Activated CD8-positive, alpha-beta memory T cell treated with anti-CD3 and anti-CD28 coated beads, Interleukin-2, amount 50 U/mL, for 1 hour (primary cell): ENCODE measurements around the gene PIEZO1.

Source experiments
- DNase-seq: peaks from one replicate; pipeline ENCODE4 v3.0.0-alpha.2; 2020; ENCODE audit errors: extremely low read depth

The PIEZO1 gene

DNA sequence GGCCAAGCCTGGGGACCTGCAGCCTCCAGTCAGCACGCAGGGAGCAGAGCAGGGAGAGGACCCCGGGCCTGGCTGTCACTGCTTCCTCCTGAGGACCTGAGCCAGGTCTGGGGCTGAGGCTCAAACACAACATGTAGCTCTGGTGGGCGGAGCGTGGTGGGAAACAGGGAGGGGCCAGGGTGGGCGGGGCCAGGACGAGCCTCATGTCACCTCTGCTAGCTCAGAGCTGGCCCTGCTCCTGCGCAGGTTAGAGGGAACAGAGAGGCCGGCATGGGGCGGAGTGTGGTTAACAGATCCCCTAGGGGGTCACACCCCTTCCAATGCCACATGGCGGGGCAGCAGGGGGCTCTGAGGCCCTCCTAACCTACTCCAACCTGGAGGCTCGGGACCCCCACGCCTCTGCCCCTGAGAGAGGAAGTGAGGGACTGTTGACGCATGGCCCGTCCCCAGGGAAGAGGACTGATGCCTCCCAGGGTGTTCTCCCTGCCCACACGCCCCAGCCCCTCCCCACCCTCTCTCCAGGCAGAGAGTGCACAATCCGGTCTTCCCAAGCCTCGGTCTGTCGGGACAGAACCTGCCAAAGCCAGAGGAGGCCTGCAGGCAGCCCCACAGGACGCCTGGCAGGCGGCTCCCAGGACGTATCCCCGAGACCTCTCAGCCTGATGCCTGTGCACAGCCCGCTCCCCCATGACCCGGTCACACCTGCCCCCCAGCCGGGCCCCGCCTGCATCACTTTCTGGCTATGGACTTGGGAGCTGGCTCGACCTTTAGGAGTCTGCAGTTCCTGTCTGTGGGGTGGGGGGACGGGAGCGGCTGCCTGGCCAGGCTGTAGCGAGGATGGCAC is 15.2 kb downstream of the PIEZO1 start:
- DNase-seq: no peak

GRCh38 chr16:88768071-88768783 is 16.8 kb downstream of the PIEZO1 start:
- DNase-seq: no peak

GRCh38 chr16:88767546-88768070 is 17.4 kb downstream of the PIEZO1 start:
- DNase-seq: no peak

- no peak for DNase-seq
These were observed 18.0 kb downstream of the PIEZO1 start for GRCh38 chr16:88766975-88767374.

DNA sequence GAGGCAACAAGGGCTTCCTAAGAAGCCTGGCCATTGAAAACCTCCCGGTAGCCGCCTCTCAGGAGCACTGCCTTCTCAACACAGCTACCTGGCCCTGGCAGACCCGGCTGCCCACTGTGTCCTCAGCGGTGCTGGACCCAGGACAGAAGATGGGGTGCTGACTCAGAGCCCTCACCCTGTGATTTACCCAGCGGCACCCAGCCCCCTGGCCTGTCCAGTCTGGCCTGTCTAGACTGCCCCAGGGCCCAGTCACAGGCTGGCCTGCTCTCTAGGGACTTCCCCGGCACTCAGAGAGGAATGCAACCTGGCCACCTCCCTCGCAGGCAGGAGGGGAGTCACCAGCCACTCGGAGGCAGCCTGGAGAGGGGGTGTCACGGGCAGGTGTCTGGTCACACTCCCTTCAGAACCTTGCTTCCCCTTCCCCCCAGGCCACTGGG is 20.1 kb downstream of the PIEZO1 start:
- DNase-seq: no peak

GRCh38 chr16:88764080-88764479 is 20.9 kb downstream of the PIEZO1 start:
- DNase-seq: no peak

DNA sequence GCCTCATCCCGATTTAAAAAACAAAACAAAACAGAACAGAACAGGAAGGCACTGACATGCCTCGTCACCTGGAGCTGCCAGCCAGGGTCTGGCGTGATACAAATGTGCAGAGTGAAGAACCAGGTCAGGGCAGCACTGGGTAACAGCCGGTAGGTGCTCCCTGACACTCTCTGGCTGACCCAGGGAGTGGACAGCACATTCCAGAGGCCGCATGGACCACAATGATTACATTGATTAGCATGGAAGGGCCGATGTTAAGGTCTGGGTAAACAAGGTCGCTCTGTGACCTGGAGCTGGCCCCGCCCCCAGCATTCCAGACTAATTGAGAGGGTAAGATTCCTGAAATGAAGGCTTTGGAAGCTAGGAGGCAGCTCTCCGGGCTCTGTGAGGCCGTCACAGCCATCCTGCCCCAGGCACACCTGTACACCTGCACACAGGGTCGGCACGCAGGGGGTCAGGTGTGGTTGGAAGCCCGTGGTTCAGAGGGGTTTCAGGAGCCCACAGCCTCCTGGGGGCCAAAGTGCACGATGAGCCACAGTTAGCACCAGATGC is 21.4 kb downstream of the PIEZO1 start:
- no peak for DNase-seq

GRCh38 chr16:88762941-88763340 is 22.1 kb downstream of the PIEZO1 start:
- DNase-seq: no peak

GRCh38 chr16:88762258-88762870 is 22.7 kb downstream of the PIEZO1 start:
- no peak for DNase-seq

GRCh38 chr16:88761830-88762229 is 23.2 kb downstream of the PIEZO1 start:
- no peak for DNase-seq

DNA sequence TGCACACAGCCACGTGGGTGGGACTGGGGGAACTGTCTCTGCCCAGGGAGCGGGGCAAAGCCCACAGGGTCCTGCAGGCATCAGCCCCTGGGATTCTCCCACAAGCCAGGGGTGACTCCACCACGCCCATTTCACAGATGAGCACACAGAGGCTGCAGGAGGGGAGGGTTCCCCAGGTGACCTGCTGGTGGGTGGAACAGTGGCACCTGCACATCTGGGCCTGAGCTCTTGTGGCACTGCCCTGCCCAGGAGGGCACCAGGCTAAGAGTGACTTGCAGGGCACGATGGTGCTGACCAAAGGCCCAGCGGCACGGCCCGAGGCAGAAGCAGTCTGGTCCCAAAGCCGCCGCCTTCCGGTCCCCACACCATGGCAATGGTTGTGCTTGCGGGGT is 23.9 kb downstream of the PIEZO1 start:
- DNase-seq: no peak

GRCh38 chr16:88760424-88761142 is 24.4 kb downstream of the PIEZO1 start:
- no peak for DNase-seq

DNA sequence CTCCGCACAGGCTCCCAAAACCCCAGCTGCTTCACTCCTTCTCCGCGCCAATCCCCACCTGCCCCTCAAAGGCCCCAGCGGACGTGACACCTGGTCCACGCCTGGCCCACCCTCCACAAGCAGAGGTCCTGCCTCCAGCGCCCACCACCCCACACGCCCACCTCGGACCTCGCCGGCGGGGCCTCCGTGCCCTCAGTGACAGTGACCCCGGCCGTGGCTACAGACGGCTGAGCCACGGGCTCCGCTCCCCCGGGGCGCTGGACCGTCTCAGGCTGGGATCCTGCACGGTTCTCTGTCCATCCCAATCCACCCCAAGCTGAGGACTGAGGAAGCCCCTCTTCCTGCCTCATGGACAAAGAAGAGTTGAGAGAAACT is 25.1 kb downstream of the PIEZO1 start:
- DNase-seq: no peak

DNA sequence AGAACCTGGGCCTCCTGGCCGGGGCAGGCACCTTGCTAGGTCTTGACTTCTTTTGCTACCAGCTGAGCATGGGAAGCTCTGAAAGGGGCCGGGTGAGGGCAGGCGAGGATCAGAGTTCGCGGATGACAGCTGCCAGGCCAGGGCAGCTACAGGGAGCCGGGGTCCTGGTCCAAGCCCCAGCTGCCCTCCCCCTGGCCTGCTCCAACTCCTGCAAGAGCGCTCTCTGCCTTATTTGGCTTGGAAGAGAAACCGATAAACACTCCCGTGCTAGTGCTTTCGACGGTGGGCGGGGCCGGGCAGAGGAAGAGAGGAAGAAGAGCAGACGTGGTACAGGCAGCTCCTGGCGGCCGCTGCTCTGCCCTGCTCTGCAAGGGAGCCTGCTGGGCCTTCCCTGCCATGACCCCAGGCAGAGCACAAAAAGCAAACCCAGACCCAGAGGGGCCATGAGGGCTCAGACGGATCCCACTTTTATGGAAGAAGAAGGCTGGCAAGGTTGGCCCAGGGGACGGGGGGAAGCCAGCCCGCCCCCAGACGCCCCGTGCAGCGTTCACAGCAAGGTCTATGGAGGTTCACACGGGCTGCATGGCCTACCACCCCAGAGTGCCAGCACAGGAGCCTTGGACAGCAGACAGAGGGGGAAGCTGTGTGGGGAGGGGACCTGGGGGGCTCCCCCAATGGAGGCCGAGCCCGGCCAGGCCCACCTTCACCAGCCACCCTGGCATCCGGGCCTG is 25.6 kb downstream of the PIEZO1 start:
- no peak for DNase-seq

DNA sequence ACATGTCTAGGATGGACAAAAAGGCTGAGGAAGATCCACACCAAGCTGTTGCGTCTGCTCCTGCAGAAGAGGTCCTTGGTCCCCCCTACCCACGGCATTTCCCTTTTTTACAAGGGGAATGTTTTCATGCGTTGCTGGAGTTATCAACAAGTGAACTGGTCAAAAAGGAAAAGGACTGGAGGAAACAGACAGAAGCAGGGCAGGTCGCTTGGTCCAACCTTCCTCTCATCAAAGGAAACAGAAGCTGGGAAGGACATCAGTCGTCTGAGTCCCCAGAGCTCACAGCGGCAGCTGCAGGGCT is 26.1 kb downstream of the PIEZO1 start:
- DNase-seq: no peak

DNA sequence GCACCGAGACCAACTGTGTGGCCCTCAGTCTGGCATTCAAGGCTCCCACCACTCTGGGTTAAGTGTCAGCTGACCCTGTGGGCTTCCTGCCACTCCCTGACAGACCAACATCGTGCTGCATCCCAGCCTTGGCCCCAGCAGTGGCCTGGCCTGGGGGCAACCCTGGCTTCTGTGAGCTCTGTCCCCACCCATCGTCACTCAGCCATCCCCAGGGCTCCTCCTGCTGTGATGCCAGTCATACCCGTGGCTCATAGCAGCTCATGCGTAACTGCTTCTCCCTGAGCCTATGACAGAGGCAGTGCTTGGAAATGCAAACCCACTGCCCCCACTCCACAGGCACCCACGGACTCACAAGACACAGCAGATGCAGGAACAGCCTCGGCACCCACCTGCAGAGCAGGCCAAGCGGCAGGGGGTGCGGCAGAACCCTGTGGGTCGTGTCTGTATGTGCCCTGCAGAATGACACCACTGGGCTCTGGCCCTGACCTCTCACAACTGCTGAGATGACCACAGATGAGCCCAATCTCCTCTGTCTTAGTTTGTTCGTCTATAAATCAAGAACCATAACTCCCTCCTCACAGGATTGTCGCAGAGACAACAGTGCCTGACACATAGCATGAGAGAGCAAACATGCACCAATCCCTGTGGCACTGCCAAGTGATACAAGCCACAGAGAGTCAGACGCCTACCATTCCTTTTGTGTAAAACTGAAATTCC is 26.6 kb downstream of the PIEZO1 start:
- no peak for DNase-seq

GRCh38 chr16:88755745-88756443 is 29.1 kb downstream of the PIEZO1 start:
- DNase-seq: no peak

DNA sequence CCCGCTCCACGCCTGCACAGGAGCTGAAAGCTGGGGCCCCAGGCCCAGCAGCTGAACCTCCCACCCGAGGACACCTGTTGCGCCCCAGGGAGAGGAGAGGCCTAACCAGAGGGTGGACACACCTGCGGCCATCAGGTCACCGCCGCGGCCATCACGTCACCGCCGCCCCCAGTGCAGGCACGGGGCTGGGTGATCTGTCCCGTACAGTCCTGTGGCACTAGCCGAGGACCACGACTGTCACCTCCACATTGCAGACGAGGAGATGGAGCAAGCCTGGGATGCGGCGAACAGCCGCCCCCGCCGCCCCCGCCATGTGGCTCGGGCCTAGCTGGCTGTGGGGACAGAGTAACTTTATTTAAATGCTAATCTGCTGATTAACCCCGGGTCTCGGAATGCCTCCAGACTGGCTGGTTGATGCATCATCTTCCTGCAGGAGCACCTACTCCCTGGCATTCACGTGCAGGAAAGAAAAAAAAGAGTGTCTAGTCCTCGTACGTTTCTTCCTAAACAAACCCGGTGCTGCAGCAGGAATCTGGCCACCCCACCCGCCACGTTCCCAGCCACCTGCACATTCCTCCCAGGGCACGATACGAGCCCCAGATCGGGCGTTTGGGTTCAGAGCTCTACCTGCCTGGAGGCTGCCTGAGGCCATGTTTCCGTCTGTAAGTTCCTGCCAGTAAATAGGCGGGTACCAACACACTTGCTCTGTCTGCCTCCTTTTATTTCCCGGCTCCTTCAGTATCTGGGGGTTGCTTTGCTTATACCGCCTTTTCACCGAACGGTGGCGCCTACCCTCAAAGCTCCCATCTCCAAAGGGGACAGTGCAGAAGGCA is 29.9 kb downstream of the PIEZO1 start:
- no peak for DNase-seq
